Measurements from ENCODE around the gene TMEM53.

Gene TMEM53

DNA sequence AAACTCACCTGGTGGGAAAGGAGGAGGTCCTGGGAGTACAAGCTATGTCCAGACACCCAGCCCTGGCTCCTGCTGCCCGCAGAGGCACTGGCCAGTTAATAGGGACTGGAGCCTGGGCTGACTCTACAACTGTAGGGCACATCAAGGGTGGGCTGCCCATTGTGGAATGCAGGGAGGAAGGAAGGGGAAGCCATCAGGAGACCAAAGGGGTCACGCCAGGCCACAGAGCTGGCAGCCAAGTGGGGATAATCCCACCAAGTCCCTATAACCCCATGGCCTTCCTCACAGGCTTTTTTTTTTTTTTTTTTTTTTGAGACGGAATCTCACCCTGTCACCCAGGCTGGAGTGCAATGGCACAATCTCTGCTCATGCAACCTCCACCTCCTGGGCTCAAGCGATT, 14.7 kb downstream of the TMEM53 start:
- DNase-seq = peak; percentile 31
- TF ChIP-seq CTCF (IDR thresholded peaks at IDR 0.05; ENCODE audit: low read depth, low read length) = no peak
- Histone ChIP-seq H3K4me3 (ENCODE audit: low read depth, low read length) (no peak overlapping the region), H3K27ac (no peak overlapping the region), H3K9me3 (ENCODE audit: severe bottlenecking) (no peaks in the 10 kb centered on the region), H3K36me3 (no peaks in the 10 kb centered on the region), H3K27me3 (ENCODE audit: insufficient read depth, low read depth, severe bottlenecking) (no peaks in the 10 kb centered on the region)

GRCh38 chr1:44655609-44656008, 18.7 kb downstream of the TMEM53 start:
- peak; percentile 61 for DNase-seq
- H3K27ac ChIP-seq = no peak overlapping the region
- peaks cover 10% of the 10 kb centered on the region for H3K36me3 ChIP-seq
- no peaks in the 10 kb centered on the region for H3K9me3 ChIP-seq (ENCODE audit: severe bottlenecking)
- H3K4me3 ChIP-seq (ENCODE audit: low read depth, low read length) = no peak overlapping the region
- no peaks in the 10 kb centered on the region for H3K27me3 ChIP-seq (ENCODE audit: insufficient read depth, low read depth, severe bottlenecking)
- TF ChIP-seq CTCF (IDR thresholded peaks at IDR 0.05; ENCODE audit: low read depth, low read length) = peak; percentile 97

GRCh38 chr1:44654621-44655187, 19.6 kb downstream of the TMEM53 start:
- no peak for DNase-seq
- Histone ChIP-seq H3K36me3 (peaks cover 19% of the 10 kb centered on the region), H3K27me3 (ENCODE audit: insufficient read depth, low read depth, severe bottlenecking) (no peaks in the 10 kb centered on the region), H3K4me3 (ENCODE audit: low read depth, low read length) (no peak overlapping the region), H3K27ac (no peak overlapping the region), H3K9me3 (ENCODE audit: severe bottlenecking) (no peaks in the 10 kb centered on the region)
- no peak for TF ChIP-seq CTCF (IDR thresholded peaks at IDR 0.05; ENCODE audit: low read depth, low read length)

GRCh38 chr1:44653107-44653964, 20.9 kb downstream of the TMEM53 start:
- DNase-seq = no peak
- no peak for TF ChIP-seq CTCF (IDR thresholded peaks at IDR 0.05; ENCODE audit: low read depth, low read length)
- peaks cover 33% of the 10 kb centered on the region for H3K36me3 ChIP-seq
- H3K9me3 ChIP-seq (ENCODE audit: severe bottlenecking) = no peaks in the 10 kb centered on the region
- no peak overlapping the region for H3K4me3 ChIP-seq (ENCODE audit: low read depth, low read length)
- H3K27ac ChIP-seq = no peak overlapping the region
- H3K27me3 ChIP-seq (ENCODE audit: insufficient read depth, low read depth, severe bottlenecking) = no peaks in the 10 kb centered on the region

- H3K9me3 ChIP-seq (ENCODE audit: severe bottlenecking) = no peaks in the 10 kb centered on the region
- TF ChIP-seq CTCF (IDR thresholded peaks at IDR 0.05; ENCODE audit: low read depth, low read length) = peak; percentile 98
- no peak overlapping the region for H3K4me3 ChIP-seq (ENCODE audit: low read depth, low read length)
- H3K36me3 ChIP-seq = peaks cover 39% of the 10 kb centered on the region
- DNase-seq = peak; percentile 82
- H3K27ac ChIP-seq = peak overlapping the region; percentile 7; the same call in 1 of the 2 replicates
- no peaks in the 10 kb centered on the region for H3K27me3 ChIP-seq (ENCODE audit: insufficient read depth, low read depth, severe bottlenecking)
These were observed 21.7 kb downstream of the TMEM53 start for GRCh38 chr1:44652445-44653106.

All from WERI-Rb-1 (cell line).